ENCODE data around the gene PPARG.

DNA sequence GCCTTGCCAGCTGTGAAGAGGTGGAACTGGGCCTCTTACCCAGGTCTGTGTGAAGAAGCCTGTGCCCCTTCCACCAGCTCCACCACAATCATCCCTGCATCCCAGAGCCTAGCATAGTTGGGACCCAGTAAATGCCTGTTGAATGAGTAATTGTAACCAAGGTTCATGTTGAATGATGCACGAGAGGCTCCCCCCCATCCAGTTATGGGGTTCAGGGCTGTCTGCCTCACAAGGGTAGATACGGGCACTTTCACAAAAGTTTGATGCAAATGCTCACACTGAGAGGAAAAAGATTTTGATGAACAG is 165.9 kb downstream of the PPARG start:
- TF ChIP-seq POLR2A (IDR thresholded peaks at IDR 0.05), result no peak
- TF ChIP-seq, protein P1, sequence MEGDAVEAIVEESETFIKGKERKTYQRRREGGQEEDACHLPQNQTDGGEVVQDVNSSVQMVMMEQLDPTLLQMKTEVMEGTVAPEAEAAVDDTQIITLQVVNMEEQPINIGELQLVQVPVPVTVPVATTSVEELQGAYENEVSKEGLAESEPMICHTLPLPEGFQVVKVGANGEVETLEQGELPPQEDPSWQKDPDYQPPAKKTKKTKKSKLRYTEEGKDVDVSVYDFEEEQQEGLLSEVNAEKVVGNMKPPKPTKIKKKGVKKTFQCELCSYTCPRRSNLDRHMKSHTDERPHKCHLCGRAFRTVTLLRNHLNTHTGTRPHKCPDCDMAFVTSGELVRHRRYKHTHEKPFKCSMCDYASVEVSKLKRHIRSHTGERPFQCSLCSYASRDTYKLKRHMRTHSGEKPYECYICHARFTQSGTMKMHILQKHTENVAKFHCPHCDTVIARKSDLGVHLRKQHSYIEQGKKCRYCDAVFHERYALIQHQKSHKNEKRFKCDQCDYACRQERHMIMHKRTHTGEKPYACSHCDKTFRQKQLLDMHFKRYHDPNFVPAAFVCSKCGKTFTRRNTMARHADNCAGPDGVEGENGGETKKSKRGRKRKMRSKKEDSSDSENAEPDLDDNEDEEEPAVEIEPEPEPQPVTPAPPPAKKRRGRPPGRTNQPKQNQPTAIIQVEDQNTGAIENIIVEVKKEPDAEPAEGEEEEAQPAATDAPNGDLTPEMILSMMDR (IDR thresholded peaks at IDR 0.05), result no peak

All from body of pancreas (tissue), 4 donors.